HG02840 (cell line): Measurements from ENCODE around the gene PLCD3.
"Not testable (repeated sequence)": the region's sequence is repeated elsewhere in the genome, so short reads cannot be mapped to it uniquely, and the experiment has no call there.

ENCODE experiments used
- ATAC-seq: cut with Tn5 transposase; IDR thresholded peaks from one replicate; pipeline ENCODE4 v1.9.1; 2021; ENCODE audit warnings: mild to moderate bottlenecking, moderate library complexity, moderate number of reproducible peaks; ENCODE audit not compliant: unreplicated experiment, low FRiP score

Gene PLCD3

GRCh38 chr17:45135978-45136791 lies 3.9 kb upstream of the PLCD3 start:
- ATAC-seq, result no peak

GRCh38 chr17:45135192-45135977 lies 3.1 kb upstream of the PLCD3 start, which contains the start of gene ACBD4:
Gene ACBD4, plus strand, starts transcription at chr17:45135687. Its CDS starts 458 bp downstream, at chr17:45136145.
- peak; percentile 70 for ATAC-seq

GRCh38 chr17:45132572-45133463 lies 503 bp upstream of the PLCD3 start:
- no peak for ATAC-seq

- ATAC-seq, result no peak
These were observed 547 bp downstream of the PLCD3 start for GRCh38 chr17:45131616-45132319.

GRCh38 chr17:45130681-45131615 lies 1.4 kb downstream of the PLCD3 start:
- no peak for ATAC-seq

- ATAC-seq, result no peak
These were observed 2.2 kb downstream of the PLCD3 start for GRCh38 chr17:45129940-45130680.

- ATAC-seq, result no peak
These were observed 2.8 kb downstream of the PLCD3 start for GRCh38 chr17:45129426-45129939.

- ATAC-seq, result no peak
These were observed 3.3 kb downstream of the PLCD3 start for GRCh38 chr17:45128989-45129388.

GRCh38 chr17:45128331-45128730 lies 4.0 kb downstream of the PLCD3 start:
- no peak for ATAC-seq

GRCh38 chr17:45127548-45128300 lies 4.6 kb downstream of the PLCD3 start:
- no peak for ATAC-seq

GRCh38 chr17:45127207-45127547 lies 5.1 kb downstream of the PLCD3 start:
- ATAC-seq, result no peak

- ATAC-seq, result no peak
These were observed 6.8 kb downstream of the PLCD3 start for GRCh38 chr17:45125509-45125908.

GRCh38 chr17:45124797-45125122 lies 7.6 kb downstream of the PLCD3 start:
- not testable (repeated sequence) for ATAC-seq

- no peak for ATAC-seq
These were observed 8.2 kb downstream of the PLCD3 start for GRCh38 chr17:45123930-45124796.

GRCh38 chr17:45123076-45123770 lies 9.1 kb downstream of the PLCD3 start:
- ATAC-seq, result no peak

GRCh38 chr17:45121055-45121454 lies 11.3 kb downstream of the PLCD3 start:
- ATAC-seq, result no peak
